RWPE1 (cell line): Measurements from ENCODE around the gene KPNA6.

ENCODE experiments used
- CTCF ChIA-PET: fragments of 350-600 bp; sonication (Branson Sonifier 250); formaldehyde crosslinking; extraction: SDS; loops from one replicate; lab custom pipeline; 2021; lab: Yijun Ruan, JAX
- POLR2A ChIA-PET: fragments of 400-600 bp; formaldehyde crosslinking; extraction: SDS; loops from one replicate; lab custom pipeline; 2020; ENCODE audit warnings: antibody characterized with exemption; ENCODE audit not compliant: low non-redundant PET; lab: Yijun Ruan, JAX
- DNase-seq: peaks from one replicate; pipeline ENCODE4 v3.0.0; 2012; ENCODE audit warnings: low spot score
- H3K27ac ChIP-seq: fragments of 450-650 bp; 2 replicates; pipeline ENCODE4 v1.5.1; 2017
- TF ChIP-seq, protein P1 (sequence below): fragments of 450-650 bp; conservative IDR thresholded peaks from 2 replicates; pipeline ENCODE4 v1.5.1; 2017; ENCODE audit warnings: low read depth, mild to moderate bottlenecking

The KPNA6 gene

DNA sequence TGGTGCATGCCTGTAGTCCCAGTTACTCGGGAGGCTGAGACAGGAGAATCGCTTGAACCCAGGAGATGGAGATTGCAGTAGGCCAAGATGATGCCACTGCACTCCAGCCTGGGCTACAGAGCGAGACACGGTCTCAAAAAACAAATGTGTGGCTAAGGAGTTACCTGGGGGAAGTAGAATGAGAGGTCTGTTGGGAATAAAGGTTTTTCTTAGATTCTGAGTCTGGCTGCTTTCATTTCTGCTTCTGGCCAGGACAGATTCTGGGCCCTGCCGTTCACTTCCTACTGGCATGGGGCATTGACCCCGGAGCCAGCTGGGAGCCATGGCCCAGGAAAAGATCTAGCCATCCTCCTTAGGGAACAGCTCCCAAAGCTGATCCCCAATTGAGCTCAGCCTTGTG lies 100.6 kb downstream of the KPNA6 start:
- POLR2A ChIA-PET = no interaction called here
- DNase-seq = no peak
- peak overlapping the region; percentile 52 for H3K27ac ChIP-seq
- TF ChIP-seq, protein P1, sequence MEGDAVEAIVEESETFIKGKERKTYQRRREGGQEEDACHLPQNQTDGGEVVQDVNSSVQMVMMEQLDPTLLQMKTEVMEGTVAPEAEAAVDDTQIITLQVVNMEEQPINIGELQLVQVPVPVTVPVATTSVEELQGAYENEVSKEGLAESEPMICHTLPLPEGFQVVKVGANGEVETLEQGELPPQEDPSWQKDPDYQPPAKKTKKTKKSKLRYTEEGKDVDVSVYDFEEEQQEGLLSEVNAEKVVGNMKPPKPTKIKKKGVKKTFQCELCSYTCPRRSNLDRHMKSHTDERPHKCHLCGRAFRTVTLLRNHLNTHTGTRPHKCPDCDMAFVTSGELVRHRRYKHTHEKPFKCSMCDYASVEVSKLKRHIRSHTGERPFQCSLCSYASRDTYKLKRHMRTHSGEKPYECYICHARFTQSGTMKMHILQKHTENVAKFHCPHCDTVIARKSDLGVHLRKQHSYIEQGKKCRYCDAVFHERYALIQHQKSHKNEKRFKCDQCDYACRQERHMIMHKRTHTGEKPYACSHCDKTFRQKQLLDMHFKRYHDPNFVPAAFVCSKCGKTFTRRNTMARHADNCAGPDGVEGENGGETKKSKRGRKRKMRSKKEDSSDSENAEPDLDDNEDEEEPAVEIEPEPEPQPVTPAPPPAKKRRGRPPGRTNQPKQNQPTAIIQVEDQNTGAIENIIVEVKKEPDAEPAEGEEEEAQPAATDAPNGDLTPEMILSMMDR = no peak
- CTCF ChIA-PET = no interaction called here

GRCh38 chr1:32208891-32209328 lies 101.1 kb downstream of the KPNA6 start, which contains the start of gene DCDC2B:
DCDC2B (plus strand) TSS chr1:32209089; CDS start chr1:32209094, 5 bp downstream.
- CTCF ChIA-PET = no interaction called here
- POLR2A ChIA-PET = no interaction called here
- TF ChIP-seq, protein P1 = no peak
- peak within 1 kb of the TSS; percentile 52 for H3K27ac ChIP-seq
- DNase-seq = peak; percentile 52

DNA sequence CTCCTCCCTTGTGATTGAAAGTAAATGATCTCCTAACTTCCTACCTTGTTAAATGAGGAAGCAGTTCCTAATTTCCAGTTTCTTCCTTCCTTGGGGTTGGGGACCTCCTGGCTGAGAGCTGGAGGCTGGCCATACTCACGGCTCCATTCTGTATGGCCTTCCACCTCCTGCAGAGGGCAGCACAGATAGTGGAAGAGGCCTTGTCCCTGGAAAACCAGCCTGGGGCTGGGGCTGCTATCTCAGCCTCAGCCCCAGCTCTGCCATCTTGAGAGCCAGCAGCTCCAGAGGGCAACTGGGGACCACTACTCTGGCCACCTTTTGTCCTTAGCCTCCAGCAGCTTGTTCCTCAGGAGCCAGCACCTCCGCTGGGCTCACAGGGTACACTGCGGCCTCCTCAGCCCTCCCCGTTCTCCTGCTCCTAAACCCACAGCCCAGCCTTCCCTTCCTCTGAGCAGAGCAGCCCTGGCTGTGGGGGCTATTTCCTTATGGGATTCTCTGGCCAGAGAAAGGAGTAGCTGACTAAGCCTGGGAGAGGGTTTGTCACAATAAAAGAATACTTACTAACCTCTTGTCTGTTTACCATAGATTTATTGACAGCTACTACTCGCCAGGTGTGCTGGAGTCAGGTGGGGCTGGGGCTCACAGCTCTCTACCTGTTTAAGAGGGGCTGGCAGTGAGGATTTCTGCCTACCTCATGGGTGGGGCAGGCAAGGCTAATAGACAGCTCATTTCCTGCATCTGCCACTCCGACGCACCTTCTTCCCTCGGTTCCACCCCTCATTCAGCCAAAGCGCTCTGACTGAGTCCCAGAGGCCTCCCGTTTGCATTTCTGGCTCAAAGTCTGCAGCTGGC lies 108.0 kb downstream of the KPNA6 start:
- TF ChIP-seq, protein P1 = peak; percentile 82
- ChIA-PET POLR2A (interaction anchor here (0.6 to 0.8 kb wide), 2 partner anchors 15 to 23 kb away, joined by 3 read pairs; partner anchors contain the start of gene CCDC28B), CTCF (interaction anchor here (0.5 to 2.5 kb wide), 17 partner anchors 9 to 895 kb away, joined by 3 to 18 read pairs (median 3); partner anchors contain the start of genes BSDC1, IQCC and LCK)
- peak overlapping the region; percentile 70 for H3K27ac ChIP-seq
- peak; percentile 71 for DNase-seq

DNA sequence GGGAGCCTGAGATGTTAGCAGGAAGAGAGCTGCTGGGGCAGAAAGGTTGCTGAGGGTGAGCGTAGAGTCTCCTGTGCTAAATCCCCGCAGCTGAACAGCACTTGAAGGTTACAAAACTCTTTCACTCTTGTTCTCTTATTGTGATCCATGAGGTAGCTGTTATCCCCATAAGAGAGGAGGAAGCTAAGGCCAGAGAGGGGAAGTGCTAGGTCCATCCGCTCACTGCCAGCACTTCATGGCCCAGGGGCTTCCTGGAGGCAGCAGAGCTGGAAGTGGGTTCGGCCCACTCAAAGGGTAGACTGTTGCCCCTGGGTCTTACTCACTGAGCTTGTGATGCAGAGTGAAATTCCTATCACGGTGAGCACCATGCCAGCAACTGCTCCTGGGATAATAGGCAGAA lies 108.7 kb downstream of the KPNA6 start:
- CTCF ChIA-PET = interaction anchor here (0.6 to 2.5 kb wide), 6 partner anchors 10 to 147 kb away, joined by 3 to 18 read pairs (median 5); partner anchors contain the start of gene IQCC
- TF ChIP-seq, protein P1 = no peak
- DNase-seq = no peak
- POLR2A ChIA-PET = no interaction called here
- peak overlapping the region; percentile 70 for H3K27ac ChIP-seq

- H3K27ac ChIP-seq = peak overlapping the region; percentile 9; the same call in 1 of the 2 replicates
- DNase-seq = no peak
- ChIA-PET POLR2A (no interaction called here), CTCF (interaction anchor here (0.5 kb wide), 1 partner anchor 40 kb away, joined by 3 read pairs; no protein-coding TSS in a partner anchor)
- TF ChIP-seq, protein P1 = no peak
Observed at GRCh38 chr1:32219022-32219421, 111.2 kb downstream of the KPNA6 start.

DNA sequence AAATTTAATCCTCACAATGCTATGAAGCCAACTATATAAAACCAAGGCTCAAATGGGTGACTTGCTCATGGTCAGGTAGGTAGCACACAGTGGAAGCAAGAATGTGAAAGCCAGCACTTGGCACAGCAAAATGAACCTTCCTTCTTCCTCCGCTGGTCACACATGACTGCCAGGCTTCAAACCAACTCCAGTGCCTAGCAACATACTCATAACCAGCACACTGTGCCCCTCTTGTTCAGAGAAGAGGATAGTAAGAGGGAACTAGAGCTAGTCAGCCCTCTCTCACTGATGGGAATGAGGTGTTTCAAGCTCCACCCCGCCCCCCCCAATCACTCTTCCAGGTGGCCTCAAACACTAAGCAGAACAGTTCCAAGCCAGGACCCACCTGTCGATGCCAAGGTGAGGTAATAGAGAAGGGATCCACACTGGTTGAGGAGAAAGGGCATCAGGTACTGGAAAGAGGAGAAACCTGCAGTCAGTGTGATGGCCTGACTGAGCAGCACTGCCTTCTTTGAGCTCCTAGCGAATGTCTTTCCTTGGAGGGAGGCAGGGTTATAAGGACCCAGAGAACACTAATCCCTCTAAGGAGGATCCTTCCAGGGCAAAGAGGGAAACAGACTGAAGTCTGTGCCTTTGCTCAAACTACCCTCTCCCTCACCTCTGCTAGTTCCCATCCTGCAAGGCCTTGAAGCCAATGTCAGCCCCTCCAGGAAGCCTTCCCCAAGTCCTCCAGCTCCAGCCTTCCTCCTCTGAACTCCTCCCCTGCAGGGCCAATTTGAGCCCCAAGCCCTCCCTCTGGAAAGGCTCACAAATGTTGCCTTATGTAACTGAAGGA lies 113.1 kb downstream of the KPNA6 start:
- POLR2A ChIA-PET = no interaction called here
- TF ChIP-seq, protein P1 = no peak
- CTCF ChIA-PET = interaction anchor here (0.5 to 0.7 kb wide), 3 partner anchors 67 to 725 kb away, joined by 3 to 4 read pairs (median 4); no protein-coding TSS in a partner anchor
- DNase-seq = no peak
- peak overlapping the region; percentile 79 for H3K27ac ChIP-seq
